ENCODE results near the gene CLMN. TPM values are rescaled to one million over a fixed set of nuclear protein-coding genes. Genes with fewer than 3 reads are reported as not detected.
A peak's percentile ranks its signal among the peaks of the same experiment; 100 is the strongest.

The CLMN gene
- total and polyA plus RNA-seq, 2 of the 13 experiments (the other 11 are each of a cell fraction or from before 2014, with no cell fraction given): 15.1 to 16.7 TPM

GRCh38 chr14:95340201-95340697, 20.5 kb upstream of the CLMN start (continued):
- TF ChIP-seq ZBED4 (CRISPR knock-in tag; IDR thresholded peaks at IDR 0.05; ENCODE audit: borderline replicate concordance) (no peak), NCOR1 (IDR thresholded peaks at IDR 0.05; ENCODE audit: borderline replicate concordance, low read length) (no peak), ZBTB43 (CRISPR knock-in tag; conservative IDR thresholded peaks at IDR 0.05) (no peak), ATM (IDR thresholded peaks at IDR 0.05; ENCODE audit: borderline replicate concordance) (no peak)

- no peak overlapping the region for H3K9ac ChIP-seq (ENCODE audit: insufficient read depth, low read depth, low read length)
- H3K27ac ChIP-seq (ENCODE audit: extremely low read length, insufficient read depth, low read length): no peak overlapping the region
- H3K4me3 ChIP-seq (replicated peaks in 1 of 3; ENCODE audit: insufficient read depth in 1 of 3, low read depth in 2 of 3, low read length in 3 of 3): peak overlapping the region in 1 of 3 experiments; percentile 11; a peak in 1 of 6 replicates
- peak; percentile 66 for DNase-seq (ENCODE audit: low spot score)
- H3K9me3 ChIP-seq (ENCODE audit: low read length): no peaks in the 10 kb centered on the region
- no peaks in the 10 kb centered on the region for H4K20me1 ChIP-seq (ENCODE audit: insufficient read depth, low read length)
- H3K4me2 ChIP-seq (ENCODE audit: low read depth, low read length): peak overlapping the region; percentile 47
- intact Hi-C loops (cut with micrococcal nuclease; ENCODE audit: unreplicated experiment): loop anchor here (5.0 to 10.0 kb wide), 2 partner anchors 102 to 185 kb away; partner anchors contain the start of gene DICER1
- BruUV-seq (replicated peaks): no TSS peak
- in situ Hi-C loops (cut with HindIII; ENCODE audit: extremely low pct_ligation_motif_present, low pct_unique_long_range_greater_than_20kb): no loop called here
- peaks cover 0 to 2% of the 10 kb centered on the region in 2 experiments; a peak in 1 of 5 replicates for H3K27me3 ChIP-seq (ENCODE audit: control insufficient read depth in 1 of 2, insufficient read depth in 2 of 2, low read length in 2 of 2)
- POLR2A ChIA-PET: interaction anchor here (0.9 to 1.0 kb wide), 2 partner anchors 18 to 26 kb away, joined by 3 read pairs; no protein-coding TSS in a partner anchor
- no peaks in the 10 kb centered on the region for H3K79me2 ChIP-seq (ENCODE audit: insufficient read depth, low read length)
- no peak overlapping the region for H2AFZ ChIP-seq (ENCODE audit: low read length)
- WGBS (ENCODE audit: low lambda C conversion rate): 37% methylated on average over 5 of the region's 10 CpGs
- H3K36me3 ChIP-seq (replicated peaks in 1 of 2; ENCODE audit: control insufficient read depth in 1 of 2, insufficient read depth in 2 of 2, low read length in 2 of 2): no peaks in the 10 kb centered on the region
- CTCF ChIA-PET (ENCODE audit: low intra/inter-chr PET ratio, low total read pairs): no interaction called here
- peak; percentile 44 for ATAC-seq
- H3K4me1 ChIP-seq (ENCODE audit: insufficient read depth, low read length): peaks cover 48% of the 10 kb centered on the region
- FAIRE-seq: peak; percentile 32
- no peak for TF ChIP-seq PCBP1 (IDR thresholded peaks at IDR 0.05; ENCODE audit: borderline replicate concordance, low read depth, low read length)
- TF ChIP-seq FOXO1 (CRISPR knock-in tag; IDR thresholded peaks at IDR 0.05): 0 out of 2 replicates have a peak, but pooled peaks have one; percentile 12
- no peak; the same call in 1 of the 2 replicates for TF ChIP-seq CHD4 (IDR thresholded peaks at IDR 0.05; ENCODE audit: borderline replicate concordance, low read length)
- TF ChIP-seq BCL6 (CRISPR knock-in tag; IDR thresholded peaks at IDR 0.05): peak; percentile 70
- TF ChIP-seq SALL1 (CRISPR knock-in tag; IDR thresholded peaks at IDR 0.05): peak; percentile 80
- peak; percentile 49; the same call in 1 of the 2 replicates for TF ChIP-seq THRA (CRISPR knock-in tag; IDR thresholded peaks at IDR 0.05; ENCODE audit: borderline replicate concordance)
- TF ChIP-seq FOXK1 (CRISPR knock-in tag; IDR thresholded peaks at IDR 0.05; ENCODE audit: borderline replicate concordance, low read depth): no peak
- TF ChIP-seq HNF4G (IDR thresholded peaks at IDR 0.05; ENCODE audit: borderline replicate concordance, low read depth, low read length): peak; percentile 79
- no peak for TF ChIP-seq HNF4G (CRISPR knock-in tag; IDR thresholded peaks at IDR 0.05; ENCODE audit: borderline replicate concordance, low read depth)
- peak; percentile 85 for TF ChIP-seq HNF4A (CRISPR knock-in tag; IDR thresholded peaks at IDR 0.05)
- no peak for TF ChIP-seq ZNF430 (CRISPR knock-in tag; IDR thresholded peaks at IDR 0.05)
- peak; percentile 13; the same call in 1 of the 2 replicates for TF ChIP-seq TCF7 (IDR thresholded peaks at IDR 0.05; ENCODE audit: low read depth)
- TF ChIP-seq MTA3 (CRISPR knock-in tag; IDR thresholded peaks at IDR 0.05): no peak
Measured at GRCh38 chr14:95339301-95339865, 19.7 kb upstream of the CLMN start.

All from HepG2 (cell line).